GM20000 (cell line): ENCODE measurements around the gene PRKAR2B.

ENCODE experiments used
- DNase-seq: peaks from one replicate; pipeline ENCODE4 v3.0.0; 2012; ENCODE audit warnings: low spot score
- TF ChIP-seq, protein P1 (sequence below): IDR thresholded peaks from 2 replicates; pipeline ENCODE4 v1.5.1; 2012; ENCODE audit warnings: mild to moderate bottlenecking, control low read depth; ENCODE audit errors: extremely low read depth, missing control alignments

PRKAR2B gene

DNA sequence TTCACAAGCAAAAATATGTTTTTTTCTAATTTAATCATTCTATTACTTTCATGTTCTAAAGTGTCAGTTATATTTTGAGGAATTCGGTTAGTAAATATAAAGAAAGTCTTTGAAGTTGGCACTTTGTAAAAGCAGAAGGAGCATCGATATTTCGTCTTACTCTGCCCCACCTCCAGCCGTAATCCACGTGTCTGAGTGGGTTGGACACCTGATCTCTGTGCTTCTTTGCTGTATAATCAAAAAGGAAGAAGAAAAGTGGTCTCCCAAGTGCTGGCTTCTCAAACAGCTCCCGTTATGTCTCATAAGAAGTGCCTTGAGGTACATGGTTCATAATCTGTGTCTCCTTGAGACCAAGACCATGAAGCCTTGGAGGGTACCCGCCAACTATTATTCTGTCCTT lies 19.8 kb downstream of the PRKAR2B start:
- DNase-seq, result no peak
- TF ChIP-seq, protein P1, sequence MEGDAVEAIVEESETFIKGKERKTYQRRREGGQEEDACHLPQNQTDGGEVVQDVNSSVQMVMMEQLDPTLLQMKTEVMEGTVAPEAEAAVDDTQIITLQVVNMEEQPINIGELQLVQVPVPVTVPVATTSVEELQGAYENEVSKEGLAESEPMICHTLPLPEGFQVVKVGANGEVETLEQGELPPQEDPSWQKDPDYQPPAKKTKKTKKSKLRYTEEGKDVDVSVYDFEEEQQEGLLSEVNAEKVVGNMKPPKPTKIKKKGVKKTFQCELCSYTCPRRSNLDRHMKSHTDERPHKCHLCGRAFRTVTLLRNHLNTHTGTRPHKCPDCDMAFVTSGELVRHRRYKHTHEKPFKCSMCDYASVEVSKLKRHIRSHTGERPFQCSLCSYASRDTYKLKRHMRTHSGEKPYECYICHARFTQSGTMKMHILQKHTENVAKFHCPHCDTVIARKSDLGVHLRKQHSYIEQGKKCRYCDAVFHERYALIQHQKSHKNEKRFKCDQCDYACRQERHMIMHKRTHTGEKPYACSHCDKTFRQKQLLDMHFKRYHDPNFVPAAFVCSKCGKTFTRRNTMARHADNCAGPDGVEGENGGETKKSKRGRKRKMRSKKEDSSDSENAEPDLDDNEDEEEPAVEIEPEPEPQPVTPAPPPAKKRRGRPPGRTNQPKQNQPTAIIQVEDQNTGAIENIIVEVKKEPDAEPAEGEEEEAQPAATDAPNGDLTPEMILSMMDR, result no peak

DNA sequence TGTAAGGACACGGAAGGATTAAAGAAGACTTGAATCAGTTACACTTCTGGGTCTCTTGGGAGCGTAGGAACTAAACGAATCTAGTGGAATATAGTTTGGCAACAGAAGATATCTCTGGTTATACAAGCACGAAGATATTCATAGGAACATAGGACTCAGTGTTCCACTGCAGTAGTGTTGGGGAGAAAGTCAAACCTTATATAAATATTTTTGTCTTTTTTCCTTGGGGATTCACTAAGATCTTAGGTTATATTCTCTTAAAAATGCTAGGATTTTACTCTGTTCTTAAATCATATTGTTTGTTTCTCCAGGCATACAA lies 21.4 kb downstream of the PRKAR2B start:
- DNase-seq, result no peak
- TF ChIP-seq, protein P1, result no peak

DNA sequence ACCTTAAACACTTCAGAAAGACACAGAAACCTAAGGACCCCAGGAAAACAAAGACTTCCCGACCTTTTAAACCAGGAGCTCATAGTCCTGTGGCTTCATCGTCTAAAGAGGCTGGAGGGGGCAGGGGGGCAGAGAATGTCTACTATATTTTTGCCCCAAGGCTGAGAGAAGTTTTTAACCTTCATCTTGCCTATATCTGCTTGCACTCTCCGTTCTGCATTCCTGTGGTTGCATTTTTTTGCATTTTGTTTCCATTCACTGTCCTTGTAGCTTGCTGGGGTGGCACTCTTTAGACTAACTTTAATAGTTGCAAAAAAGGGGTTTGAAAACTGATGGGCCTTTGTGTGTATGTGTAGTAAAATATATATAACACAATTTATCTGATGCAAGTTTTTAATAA lies 23.7 kb downstream of the PRKAR2B start:
- no peak for DNase-seq
- TF ChIP-seq, protein P1, result no peak

DNA sequence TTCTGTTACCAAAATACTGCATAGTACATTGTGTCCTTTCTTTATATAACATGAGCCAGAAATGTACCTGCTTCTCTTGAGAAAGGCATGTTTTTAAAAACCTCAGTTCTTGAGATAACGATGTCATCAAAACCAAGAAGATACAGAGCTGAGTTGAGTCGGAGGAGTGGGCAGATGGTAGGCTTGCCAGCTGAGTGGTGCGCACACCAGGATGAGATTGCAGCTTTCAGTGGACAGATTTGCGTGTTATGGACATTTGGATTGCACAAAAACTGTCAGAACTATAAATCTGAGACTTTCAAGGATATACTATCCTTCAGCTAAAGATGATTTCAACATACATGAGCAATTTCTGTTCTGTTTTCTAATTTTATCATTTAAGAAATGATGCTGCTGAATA lies 25.0 kb downstream of the PRKAR2B start:
- TF ChIP-seq, protein P1, result no peak
- DNase-seq, result no peak

DNA sequence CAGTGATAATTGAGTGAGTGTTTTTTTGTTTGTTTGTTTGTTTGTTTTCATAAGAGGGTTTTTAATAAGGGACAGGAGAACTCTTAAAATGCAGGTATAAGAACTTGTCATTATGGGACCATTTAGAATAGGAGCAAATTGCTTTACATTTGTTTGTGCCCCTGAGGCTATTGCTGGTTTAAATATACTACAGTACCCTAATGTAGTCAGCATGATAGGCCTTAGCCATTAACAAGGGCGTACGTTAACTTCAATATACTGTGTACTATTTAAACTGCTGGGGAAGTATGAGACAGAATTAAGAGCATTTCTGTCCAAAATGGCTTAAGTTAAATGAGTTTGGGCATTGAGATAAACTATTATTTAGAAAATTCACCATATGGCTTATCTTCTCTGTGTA lies 26.2 kb downstream of the PRKAR2B start:
- DNase-seq, result no peak
- TF ChIP-seq, protein P1, result no peak

DNA sequence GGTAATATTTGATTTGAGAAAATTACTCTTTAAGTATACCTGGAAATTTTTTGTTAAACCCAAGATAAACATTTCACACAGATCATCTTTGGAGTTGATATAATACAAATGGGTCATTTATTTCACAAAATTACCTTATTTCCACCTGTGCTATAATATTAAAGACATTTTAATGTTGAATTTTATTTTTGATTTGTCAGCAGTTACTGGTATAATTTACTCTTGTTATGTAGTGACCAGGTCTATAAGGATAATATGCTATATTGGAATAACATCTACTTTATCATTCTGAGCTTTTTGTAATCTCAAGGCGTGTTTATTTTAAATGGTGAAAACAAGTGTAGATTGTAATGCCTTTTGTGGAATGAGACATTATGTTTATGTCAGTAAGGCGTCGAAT lies 26.6 kb downstream of the PRKAR2B start:
- TF ChIP-seq, protein P1, result no peak
- no peak for DNase-seq

DNA sequence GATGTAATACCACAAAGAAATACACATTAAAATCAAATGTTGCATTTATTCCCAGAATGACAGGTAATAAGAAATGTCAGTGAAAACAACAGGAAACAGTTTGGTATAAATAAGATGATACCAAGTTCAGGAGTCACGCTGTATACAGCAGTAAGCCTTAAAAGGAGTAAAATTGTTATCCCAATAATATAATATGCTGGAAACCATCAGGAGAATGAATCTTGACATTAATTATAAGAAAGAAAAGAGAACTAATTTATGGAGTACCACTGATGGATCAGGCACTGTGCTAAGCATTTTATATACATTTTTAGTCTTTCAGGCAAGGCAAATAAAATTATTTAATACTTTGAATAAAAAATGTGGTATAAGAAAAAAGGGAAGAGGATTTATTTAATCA lies 27.6 kb downstream of the PRKAR2B start:
- DNase-seq, result no peak
- TF ChIP-seq, protein P1, result no peak
